ENCODE measurements around the gene RSRC1.

The RSRC1 gene

DNA sequence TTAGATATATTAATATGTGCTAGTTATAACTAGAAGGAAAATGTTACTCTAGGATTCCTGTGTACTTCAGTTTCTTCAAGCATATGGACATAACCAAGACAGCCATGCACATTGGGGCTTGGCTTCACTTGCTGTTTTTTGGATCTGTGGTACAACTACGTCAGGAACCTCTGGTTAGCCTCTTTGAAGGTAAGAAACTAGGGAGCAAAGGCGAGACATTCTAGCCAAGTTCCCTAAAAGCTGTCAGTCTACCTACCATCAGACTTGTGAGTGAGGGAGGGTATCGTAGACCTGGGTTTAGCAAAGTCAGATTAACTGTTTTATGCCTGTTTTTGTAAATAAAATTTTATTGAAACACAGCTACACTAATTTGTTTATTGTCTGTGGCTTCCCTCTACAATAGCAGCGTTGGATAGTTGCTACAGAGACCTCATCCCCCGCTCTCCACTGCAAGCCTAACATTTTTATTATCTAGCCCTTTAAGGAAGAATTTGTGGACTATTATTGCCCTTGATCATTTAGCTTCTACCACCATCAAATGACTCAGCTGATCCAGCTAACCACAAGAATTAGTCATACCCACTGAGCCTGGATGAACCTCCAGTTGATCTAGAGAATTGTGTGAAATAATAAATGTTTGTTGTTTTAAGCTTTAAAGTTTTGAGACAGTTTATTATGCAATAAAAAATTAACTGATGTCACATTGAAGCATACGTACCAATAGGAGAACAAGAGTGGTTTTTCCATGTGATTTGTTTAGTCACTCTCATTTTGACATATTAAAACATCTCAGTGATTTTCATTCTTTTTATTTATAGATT is 58.1 kb downstream of the RSRC1 start:
- Histone ChIP-seq H3K4me3 (ENCODE audit: low read depth, low read length) (no peak overlapping the region), H3K4me1 (peaks cover 22% of the 10 kb centered on the region), H3K36me3 (no peaks in the 10 kb centered on the region), H3K27me3 (no peaks in the 10 kb centered on the region), H3K9me3 (no peaks in the 10 kb centered on the region; the same call in 1 of the 2 replicates)
- no peak for DNase-seq
- TF ChIP-seq, protein P1, sequence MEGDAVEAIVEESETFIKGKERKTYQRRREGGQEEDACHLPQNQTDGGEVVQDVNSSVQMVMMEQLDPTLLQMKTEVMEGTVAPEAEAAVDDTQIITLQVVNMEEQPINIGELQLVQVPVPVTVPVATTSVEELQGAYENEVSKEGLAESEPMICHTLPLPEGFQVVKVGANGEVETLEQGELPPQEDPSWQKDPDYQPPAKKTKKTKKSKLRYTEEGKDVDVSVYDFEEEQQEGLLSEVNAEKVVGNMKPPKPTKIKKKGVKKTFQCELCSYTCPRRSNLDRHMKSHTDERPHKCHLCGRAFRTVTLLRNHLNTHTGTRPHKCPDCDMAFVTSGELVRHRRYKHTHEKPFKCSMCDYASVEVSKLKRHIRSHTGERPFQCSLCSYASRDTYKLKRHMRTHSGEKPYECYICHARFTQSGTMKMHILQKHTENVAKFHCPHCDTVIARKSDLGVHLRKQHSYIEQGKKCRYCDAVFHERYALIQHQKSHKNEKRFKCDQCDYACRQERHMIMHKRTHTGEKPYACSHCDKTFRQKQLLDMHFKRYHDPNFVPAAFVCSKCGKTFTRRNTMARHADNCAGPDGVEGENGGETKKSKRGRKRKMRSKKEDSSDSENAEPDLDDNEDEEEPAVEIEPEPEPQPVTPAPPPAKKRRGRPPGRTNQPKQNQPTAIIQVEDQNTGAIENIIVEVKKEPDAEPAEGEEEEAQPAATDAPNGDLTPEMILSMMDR (IDR thresholded peaks at IDR 0.05; ENCODE audit: low read depth, low read length), result no peak

DNA sequence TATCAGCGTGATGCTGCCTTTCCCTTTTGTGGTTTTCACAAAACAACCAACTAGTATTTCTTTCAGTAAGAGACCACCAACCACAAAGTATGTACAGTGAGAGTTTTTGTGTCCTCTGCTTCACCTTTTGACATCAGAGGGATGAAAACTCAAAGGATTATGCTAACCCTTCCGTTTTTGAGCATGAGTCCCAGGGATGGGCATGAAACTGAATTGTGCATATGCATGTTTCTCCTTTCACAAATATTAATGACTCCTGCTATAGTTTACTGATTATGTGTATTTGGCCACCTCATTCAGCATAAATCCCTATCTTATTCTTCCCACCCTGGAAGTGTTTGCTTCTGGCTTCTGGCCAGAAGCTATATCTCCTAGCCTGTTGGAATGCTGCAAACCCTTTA is 59.2 kb downstream of the RSRC1 start:
- DNase-seq, result no peak
- Histone ChIP-seq H3K27me3 (no peaks in the 10 kb centered on the region), H3K9me3 (no peaks in the 10 kb centered on the region), H3K4me3 (ENCODE audit: low read depth, low read length) (no peak overlapping the region), H3K4me1 (peaks cover 22% of the 10 kb centered on the region), H3K36me3 (no peaks in the 10 kb centered on the region)
- TF ChIP-seq, protein P1 (IDR thresholded peaks at IDR 0.05; ENCODE audit: low read depth, low read length), result no peak

DNA sequence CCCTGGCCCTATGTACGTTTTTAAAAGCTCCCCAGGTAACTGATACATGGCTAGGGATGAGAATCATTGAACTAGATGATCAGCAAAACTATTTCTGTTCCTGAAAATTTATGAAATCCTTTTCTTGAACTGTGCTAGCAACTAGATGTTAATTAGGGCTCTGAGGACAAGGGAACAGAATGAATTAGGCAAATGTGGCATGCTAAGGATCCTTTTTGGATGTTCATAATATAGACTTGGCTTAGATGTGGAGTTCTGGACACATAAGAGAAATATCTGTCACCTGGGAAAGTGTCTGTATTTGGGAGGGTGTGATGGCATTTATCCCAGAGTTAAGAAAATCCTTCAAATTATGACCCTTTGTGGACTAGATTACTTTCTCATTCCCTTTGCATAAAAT is 71.2 kb downstream of the RSRC1 start:
- Histone ChIP-seq H3K36me3 (no peaks in the 10 kb centered on the region), H3K9me3 (no peaks in the 10 kb centered on the region), H3K4me1 (no peaks in the 10 kb centered on the region), H3K27me3 (no peaks in the 10 kb centered on the region), H3K4me3 (ENCODE audit: low read depth, low read length) (no peak overlapping the region)
- no peak for DNase-seq
- TF ChIP-seq, protein P1 (IDR thresholded peaks at IDR 0.05; ENCODE audit: low read depth, low read length), result no peak

- Histone ChIP-seq H3K4me3 (ENCODE audit: low read depth, low read length) (no peak overlapping the region), H3K27me3 (no peaks in the 10 kb centered on the region), H3K9me3 (no peaks in the 10 kb centered on the region), H3K4me1 (no peaks in the 10 kb centered on the region), H3K36me3 (no peaks in the 10 kb centered on the region)
- TF ChIP-seq, protein P1 (IDR thresholded peaks at IDR 0.05; ENCODE audit: low read depth, low read length), result no peak
- DNase-seq, result no peak
These were observed 75.8 kb downstream of the RSRC1 start for GRCh38 chr3:158185711-158186110.

GRCh38 chr3:158200955-158201354 is 91.1 kb downstream of the RSRC1 start:
- Histone ChIP-seq H3K36me3 (no peaks in the 10 kb centered on the region), H3K9me3 (no peaks in the 10 kb centered on the region), H3K27me3 (no peaks in the 10 kb centered on the region), H3K4me3 (ENCODE audit: low read depth, low read length) (no peak overlapping the region), H3K4me1 (no peaks in the 10 kb centered on the region)
- no peak for DNase-seq
- TF ChIP-seq, protein P1 (IDR thresholded peaks at IDR 0.05; ENCODE audit: low read depth, low read length), result no peak

GRCh38 chr3:158205324-158205723 is 95.4 kb downstream of the RSRC1 start:
- H3K36me3 ChIP-seq, result no peaks in the 10 kb centered on the region
- DNase-seq, result no peak
- TF ChIP-seq, protein P1 (IDR thresholded peaks at IDR 0.05; ENCODE audit: low read depth, low read length), result no peak

More at GRCh38 chr3:158205324-158205723, 95.4 kb downstream of the RSRC1 start:
- H3K4me3 ChIP-seq (ENCODE audit: low read depth, low read length), result no peak overlapping the region
- H3K4me1 ChIP-seq, result no peaks in the 10 kb centered on the region
- no peaks in the 10 kb centered on the region for H3K27me3 ChIP-seq
- no peaks in the 10 kb centered on the region for H3K9me3 ChIP-seq
